H1 (cell line): ENCODE measurements around the gene UBE2F. TPM values are rescaled to one million over a fixed set of nuclear protein-coding genes. Genes with fewer than 3 reads are reported as not detected.

Experiments used
- CTCF ChIA-PET: fragments of 300-600 bp; sonication (Branson Sonifier 250); formaldehyde crosslinking; loops from one replicate; lab custom pipeline; 2021; ENCODE audit not compliant: partially characterized antibody; lab: Charles Lee
- POLR2A ChIA-PET: fragments of 300-600 bp; sonication (Branson Sonifier 250); formaldehyde crosslinking; loops from one replicate; lab custom pipeline; 2021; ENCODE audit warnings: inconsistent platforms; ENCODE audit not compliant: partially characterized antibody; lab: Charles Lee
- DNase-seq, 2 experiments: peaks; one replicate each; pipeline versions ENCODE4 v3.0.0 to v3.0.0-alpha.2; 2010 to 2022; ENCODE audit warnings: low spot score in 2 of 2, low read depth in 1 of 2, mixed read lengths in 1 of 2
- FAIRE-seq: peaks from 2 replicates; lab custom pipeline; 2011; peaks lifted over from hg19 to GRCh38; lab: Jason Lieb, UNC
- H2AFZ ChIP-seq: 2 replicates; pipeline ENCODE4 v1.8.1; 2012; ENCODE audit warnings: low read length, inconsistent platforms
- H2AK5ac ChIP-seq: 2 replicates; pipeline ENCODE4 v1.6.1; 2013; ENCODE audit warnings: low read depth, low read length
- H2BK120ac ChIP-seq: replicated peaks from 2 replicates; pipeline ENCODE3; 2013; ENCODE audit warnings: low read depth, low read length, inconsistent platforms
- H2BK12ac ChIP-seq: 2 replicates; pipeline ENCODE4 v1.6.1; 2013; ENCODE audit warnings: low read depth, low read length
- H2BK15ac ChIP-seq: 2 replicates; pipeline ENCODE4 v1.6.1; 2013; ENCODE audit warnings: low read length
- H2BK20ac ChIP-seq: 2 replicates; pipeline ENCODE4 v1.6.1; 2013; ENCODE audit warnings: low read length
- H2BK5ac ChIP-seq: 2 replicates; pipeline ENCODE4 v1.6.1; 2013; ENCODE audit warnings: low read depth, low read length
- H3K14ac ChIP-seq: 2 replicates; pipeline ENCODE4 v1.6.1; 2013; ENCODE audit warnings: inconsistent platforms; ENCODE audit not compliant: insufficient read length
- H3K18ac ChIP-seq: 2 replicates; pipeline ENCODE4 v1.6.1; 2013; ENCODE audit warnings: low read length; ENCODE audit errors: extremely low read depth
- H3K23ac ChIP-seq: 2 replicates; pipeline ENCODE4 v1.6.1; 2013; ENCODE audit warnings: inconsistent platforms; ENCODE audit not compliant: insufficient read length
- H3K23me2 ChIP-seq: 2 replicates; pipeline ENCODE4 v1.6.1; 2013; ENCODE audit warnings: low read depth, low read length
- H3K27ac ChIP-seq: 2 replicates; pipeline ENCODE4 v1.6.1; 2011; ENCODE audit warnings: low read depth, low read length, inconsistent platforms
- H3K27me3 ChIP-seq, 4 experiments: replicated peaks in 1 of 4; 1 replicate in 1 of 4; 2 replicates in 3 of 4; pipeline versions ENCODE4 v1.6.1 to v1.8.1; 2011 to 2013; ENCODE audit warnings: low read length in 3 of 4, mild to moderate bottlenecking in 3 of 4, inconsistent platforms in 2 of 4, mixed read lengths in 2 of 4, moderate library complexity in 1 of 4; ENCODE audit not compliant: control insufficient read depth in 3 of 4, insufficient read depth in 3 of 4; ENCODE audit errors: extremely low read depth in 1 of 4
- H3K36me3 ChIP-seq, 4 experiments: 2 replicates each; pipeline versions ENCODE4 v1.6.1 to v1.8.1; 2011 to 2013; ENCODE audit warnings: mild to moderate bottlenecking in 4 of 4, low read length in 3 of 4, moderate library complexity in 2 of 4, control low read depth in 1 of 4, inconsistent platforms in 1 of 4; ENCODE audit not compliant: insufficient read depth in 4 of 4, control insufficient read depth in 2 of 4
- H3K4ac ChIP-seq: replicated peaks from 2 replicates; pipeline ENCODE3; 2013; ENCODE audit warnings: low read length, low read depth, mixed read lengths, inconsistent platforms; ENCODE audit not compliant: insufficient read length
- H3K4me1 ChIP-seq, 4 experiments: replicated peaks in 1 of 4; 1 replicate in 1 of 4; 2 replicates in 3 of 4; pipeline versions ENCODE4 v1.6.1 to v1.8.1; 2011 to 2013; ENCODE audit warnings: low read length in 3 of 4, inconsistent platforms in 2 of 4, mixed read lengths in 1 of 4; ENCODE audit not compliant: insufficient read depth in 4 of 4, control insufficient read depth in 3 of 4
- H3K4me2 ChIP-seq, 2 experiments: 2 replicates each; pipeline versions ENCODE4 v1.6.1 to v1.8.1; 2011 to 2013; ENCODE audit warnings: low read depth in 2 of 2, low read length in 2 of 2, control low read depth in 1 of 2, inconsistent platforms in 1 of 2, mild to moderate bottlenecking in 1 of 2; ENCODE audit not compliant: insufficient read depth in 1 of 2
- H3K4me3 ChIP-seq, 4 experiments: fragments of 200-600, 300-600 bp in 1 of 4; sonication (generic), shearing (Covaris generic), sonication (Bioruptor Twin) in 1 of 4; 2 replicates each; pipeline versions ENCODE4 v1.5.1 to v1.8.1; 2011 to 2016; ENCODE audit warnings: low read length in 4 of 4, low read depth in 3 of 4, control low read depth in 2 of 4, inconsistent platforms in 2 of 4, mild to moderate bottlenecking in 2 of 4, mixed read lengths in 1 of 4, moderate library complexity in 1 of 4; ENCODE audit not compliant: insufficient read depth in 2 of 4; ENCODE audit errors: extremely low read depth in 1 of 4
- H3K56ac ChIP-seq: replicated peaks from 2 replicates; pipeline ENCODE3; 2013; ENCODE audit warnings: low read depth, mild to moderate bottlenecking, mixed read lengths, low read length, inconsistent platforms; ENCODE audit not compliant: insufficient read length
- H3K79me1 ChIP-seq: 2 replicates; pipeline ENCODE4 v1.6.1; 2013; ENCODE audit warnings: low read depth, low read length, control low read depth
- H3K79me2 ChIP-seq, 2 experiments: 2 replicates each; pipeline versions ENCODE4 v1.6.1 to v1.8.1; 2012 to 2013; ENCODE audit warnings: low read length in 2 of 2, mild to moderate bottlenecking in 2 of 2, inconsistent platforms in 1 of 2; ENCODE audit not compliant: insufficient read depth in 2 of 2, control insufficient read depth in 1 of 2
- H3K9ac ChIP-seq, 4 experiments: replicated peaks in 1 of 4; 1 replicate in 1 of 4; 2 replicates in 3 of 4; pipeline versions ENCODE4 v1.6.1 to v1.8.1; 2011 to 2013; ENCODE audit warnings: low read depth in 3 of 4, low read length in 3 of 4, control low read depth in 2 of 4, mild to moderate bottlenecking in 2 of 4, moderate library complexity in 2 of 4, inconsistent platforms in 1 of 4; ENCODE audit errors: extremely low read depth in 1 of 4
- H3K9me3 ChIP-seq, 2 experiments: 2 replicates each; pipeline versions ENCODE4 v1.6.1 to v1.8.1; 2012 to 2013; ENCODE audit warnings: mild to moderate bottlenecking in 2 of 2, moderate library complexity in 2 of 2, control low read depth in 1 of 2, inconsistent platforms in 1 of 2, low read depth in 1 of 2, low read length in 1 of 2, mixed read lengths in 1 of 2; ENCODE audit not compliant: insufficient read depth in 2 of 2
- H4K20me1 ChIP-seq, 2 experiments: replicated peaks in 1 of 2; 2 replicates each; pipeline versions ENCODE3 to v1.8.1; 2011 to 2013; ENCODE audit warnings: inconsistent platforms in 2 of 2, low read length in 2 of 2, mild to moderate bottlenecking in 1 of 2; ENCODE audit not compliant: insufficient read depth in 2 of 2, control insufficient read depth in 1 of 2
- H4K5ac ChIP-seq: 2 replicates; pipeline ENCODE4 v1.6.1; 2013; ENCODE audit warnings: low read length, low read depth, mixed read lengths, inconsistent platforms; ENCODE audit not compliant: insufficient read length
- H4K8ac ChIP-seq: 2 replicates; pipeline ENCODE4 v1.8.0; 2013; ENCODE audit warnings: mild to moderate bottlenecking, moderate library complexity, low read length, inconsistent platforms; ENCODE audit not compliant: insufficient read depth; ENCODE audit errors: extremely low read depth
- H4K91ac ChIP-seq: replicated peaks from 2 replicates; pipeline ENCODE3; 2013; ENCODE audit warnings: low read length, mixed read lengths, inconsistent platforms; ENCODE audit not compliant: insufficient read length
- SIRT6 ChIP-seq: IDR thresholded peaks from one replicate; pipeline ENCODE4 v1.7.1; 2012; ENCODE audit warnings: low read length, inconsistent platforms
- TCF12 ChIP-seq: IDR thresholded peaks from 2 replicates; pipeline ENCODE4 v1.6.1; 2011; ENCODE audit warnings: low read depth, mild to moderate bottlenecking, low read length
- whole genome bisulfite sequencing, 2 experiments: shearing (Covaris generic) in 1 of 2; methylation state at CpG; one replicate each; pipeline versions ENCODE4 v1.1.6 to v1.1.7; 2013 to 2015; ENCODE audit warnings: low lambda C conversion rate in 2 of 2, mixed read lengths in 2 of 2, inconsistent platforms in 1 of 2, low coverage in 1 of 2, missing lambda C conversion rate in 1 of 2; ENCODE audit not compliant: insufficient replicate concordance in 2 of 2, insufficient coverage in 1 of 2, insufficient read length in 1 of 2; ENCODE audit errors: extremely low coverage in 1 of 2, missing lambda C conversion rate in 1 of 2; 5-methylcytosine and 5-hydroxymethylcytosine counted together
- polyA plus RNA-seq, 7 experiments: library from polyadenylated mRNA; depleted of rRNA in 3 of 7; stranded (reverse) in 5 of 7; unstranded in 2 of 7; fragments of >200 nt in 5 of 7; fragments of 200-250 nt in 2 of 7; gene quantifications; 1 replicate in 5 of 7; 2 replicates in 1 of 7; 4 replicates in 1 of 7; pipeline versions ENCODE4 v1.2.1 to v1.2.3, GENCODE V29; 2011 to 2013; ENCODE audit warnings: missing spikeins in 2 of 7, mixed read lengths in 2 of 7
- total RNA-seq: library from RNA; stranded (reverse); fragmentation: NEBNext Ultra II Directional; extraction: Animal tissue kit (Norgen Biotek cat#: 25700); gene quantifications from 2 replicates; pipeline ENCODE4 v1.2.1, GENCODE V29; 2021

UBE2F gene
- total and polyA plus RNA-seq, 2 of the 8 experiments (the other 6 are each of a cell fraction or from before 2014, with no cell fraction given) = 43.3 to 59.8 TPM

GRCh38 chr2:238065071-238065846 is 98.4 kb downstream of the UBE2F start:
- DNase-seq (no peak), FAIRE-seq (no peak)
- H2BK5ac ChIP-seq = no peak overlapping the region
- H2BK120ac ChIP-seq = no peak overlapping the region
- no peak overlapping the region for H4K5ac ChIP-seq
- no peak overlapping the region for H4K91ac ChIP-seq
- peaks cover 0 to 7% (median 3%) of the 10 kb centered on the region in 4 experiments; a peak in 5 of 7 replicates for H3K4me1 ChIP-seq
- no peak overlapping the region for H3K56ac ChIP-seq
- ChIA-PET POLR2A (interaction anchor here (0.8 to 1.4 kb wide), 3 partner anchors 16 to 27 kb away, joined by 3 to 5 read pairs (median 3); no protein-coding TSS in a partner anchor), CTCF (interaction anchor here (1.5 to 1.8 kb wide), 2 partner anchors 23 to 142 kb away, joined by 4 read pairs; no protein-coding TSS in a partner anchor)
- H3K23ac ChIP-seq = no peak overlapping the region
- H3K18ac ChIP-seq = no peak overlapping the region
- no peak overlapping the region for H3K4me2 ChIP-seq
- peaks cover 5 to 64% of the 10 kb centered on the region in 2 experiments for H3K79me2 ChIP-seq
- H4K20me1 ChIP-seq = peaks cover 2 to 9% of the 10 kb centered on the region in 2 experiments
- H3K9ac ChIP-seq = no peak overlapping the region
- no peaks in the 10 kb centered on the region for H3K9me3 ChIP-seq
- WGBS, 2 experiments = 85% methylated on average over 18 of the region's 18 CpGs; no CpG with 5 or more reads in 1 of the 2 experiments
- H3K4ac ChIP-seq = no peak overlapping the region
- no peak overlapping the region for H2AK5ac ChIP-seq
- H3K14ac ChIP-seq = no peak overlapping the region
- no peak overlapping the region for H4K8ac ChIP-seq
- H2BK20ac ChIP-seq = no peak overlapping the region
- H3K36me3 ChIP-seq = peaks cover 14 to 61% (median 45%) of the 10 kb centered on the region in 4 experiments
- no peak overlapping the region for H3K4me3 ChIP-seq
- TF ChIP-seq SIRT6 (no peak), TCF12 (no peak)
- no peak overlapping the region for H2BK15ac ChIP-seq
- no peak overlapping the region for H2AFZ ChIP-seq
- H3K79me1 ChIP-seq = peaks cover 2% of the 10 kb centered on the region; the same call in 1 of the 2 replicates
- H3K27me3 ChIP-seq = no peaks in the 10 kb centered on the region
- peaks cover 6% of the 10 kb centered on the region; the same call in 1 of the 2 replicates for H3K23me2 ChIP-seq
- H2BK12ac ChIP-seq = no peak overlapping the region
- H3K27ac ChIP-seq = no peak overlapping the region
